ENCODE measurements around the gene MMS19.

GRCh38 chr10:97490592-97490991 lies 7.6 kb downstream of the MMS19 start:
- no peak for TF ChIP-seq CTCF (IDR thresholded peaks at IDR 0.05)
- no peak for TF ChIP-seq POLR2A (IDR thresholded peaks at IDR 0.05)
